GM12892 (cell line): ENCODE data around the gene COLEC12.

Source experiments
- POLR2A ChIP-seq: IDR thresholded peaks from 2 replicates; pipeline ENCODE4 v1.6.1; 2011; ENCODE audit warnings: low read depth, low read length, control low read depth
- POLR2AphosphoS5 ChIP-seq: IDR thresholded peaks from 2 replicates; pipeline ENCODE4 v1.6.1; 2011; ENCODE audit warnings: low read depth, low read length, control low read depth

DNA sequence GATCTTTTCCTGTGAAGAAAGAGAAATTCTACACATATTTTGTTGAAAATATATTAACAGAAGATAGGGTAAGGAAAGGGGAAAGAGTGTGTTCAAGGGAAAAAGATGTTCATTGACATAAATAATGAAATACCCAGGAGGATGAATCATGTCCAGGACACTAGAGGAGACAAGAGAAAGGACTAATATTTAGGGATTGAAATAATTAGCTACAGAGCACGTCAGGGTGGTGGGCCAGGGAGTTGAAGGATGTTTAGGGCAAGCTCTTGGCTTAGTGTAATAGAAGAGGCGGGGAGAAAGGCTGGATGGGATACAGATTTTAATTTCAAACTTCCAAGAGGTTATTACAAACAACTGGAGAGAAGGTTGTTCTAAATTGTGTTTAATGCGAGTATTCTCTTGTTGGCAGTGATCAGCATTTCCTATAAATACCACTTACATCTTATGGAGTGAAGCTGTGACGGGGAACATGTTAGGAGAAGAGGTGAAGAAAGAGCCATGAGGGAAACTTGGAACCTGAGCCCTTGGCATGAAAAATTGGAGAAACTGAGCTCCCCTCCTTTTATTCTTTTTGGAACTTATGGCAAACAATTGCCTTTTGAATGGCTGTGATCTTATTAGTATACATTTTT lies 43.1 kb upstream of the COLEC12 start:
- TF ChIP-seq POLR2AphosphoS5 (no peak), POLR2A (no peak)
